COR-L47 (cell line): ENCODE measurements around the gene TSHR.
"Not testable (repeated sequence)": the region's sequence is repeated elsewhere in the genome, so short reads cannot be mapped to it uniquely, and the experiment has no call there.

Experiments used
- DNase-seq: peaks from one replicate; lab custom pipeline; 2025; lab: John Stamatoyannopoulos, UW

Gene TSHR

GRCh38 chr14:81068176-81068782 lies 112.9 kb downstream of the TSHR start:
- DNase-seq = no peak

- no peak for DNase-seq
Observed at GRCh38 chr14:81070511-81070910, 115.1 kb downstream of the TSHR start.

GRCh38 chr14:81085596-81085995 lies 130.2 kb downstream of the TSHR start:
- DNase-seq = no peak

- DNase-seq = no peak
Observed at GRCh38 chr14:81087230-81087629, 131.8 kb downstream of the TSHR start.

DNA sequence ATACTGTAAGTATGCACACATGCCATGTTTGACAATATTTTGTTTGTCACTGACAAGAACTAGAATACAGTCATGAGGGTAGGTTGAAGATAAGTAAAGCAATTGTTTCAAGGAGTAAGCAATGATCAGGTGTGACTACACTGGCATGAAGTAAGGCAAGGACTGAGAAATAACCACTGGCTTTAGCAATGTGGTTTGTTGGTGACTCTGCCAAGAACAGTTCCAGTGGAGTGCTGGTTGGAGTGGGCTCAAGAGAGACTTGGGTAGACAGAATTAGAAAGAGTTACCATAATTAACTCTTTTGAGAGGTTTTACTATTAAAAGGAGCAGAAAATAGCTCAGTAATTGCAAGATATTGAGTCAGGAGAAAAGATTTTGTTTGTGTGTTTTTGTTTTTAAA lies 135.7 kb downstream of the TSHR start:
- no peak for DNase-seq

- DNase-seq = no peak
Observed at GRCh38 chr14:81091660-81092059, 136.2 kb downstream of the TSHR start.

DNA sequence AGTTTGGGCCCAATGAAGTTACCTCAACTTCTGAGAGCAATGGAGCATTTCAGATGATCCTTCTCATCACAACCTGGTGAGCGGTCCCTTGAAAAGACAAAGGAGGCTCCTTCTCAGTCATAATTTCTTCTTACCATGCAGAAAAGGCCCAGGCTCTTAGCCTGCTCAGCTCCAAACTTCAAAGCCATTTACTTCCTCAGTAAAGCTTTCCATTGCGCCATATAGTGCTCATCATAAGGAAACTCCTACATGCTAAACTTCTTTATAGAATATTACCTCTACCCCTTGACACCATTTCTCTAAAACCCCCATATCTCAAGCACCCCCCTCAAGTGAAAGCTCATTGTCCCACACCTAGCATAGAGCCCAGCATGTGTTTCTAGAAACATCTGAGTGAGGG lies 138.2 kb downstream of the TSHR start:
- DNase-seq = no peak

GRCh38 chr14:81095539-81095938 lies 140.1 kb downstream of the TSHR start:
- DNase-seq = no peak

GRCh38 chr14:81096656-81097055 lies 141.2 kb downstream of the TSHR start:
- DNase-seq = no peak

- no peak for DNase-seq
Observed at GRCh38 chr14:81102217-81102616, 146.8 kb downstream of the TSHR start.

- DNase-seq = no peak
Observed at GRCh38 chr14:81103443-81103842, 148.0 kb downstream of the TSHR start.

- no peak for DNase-seq
Observed at GRCh38 chr14:81105378-81105777, 150.0 kb downstream of the TSHR start.

DNA sequence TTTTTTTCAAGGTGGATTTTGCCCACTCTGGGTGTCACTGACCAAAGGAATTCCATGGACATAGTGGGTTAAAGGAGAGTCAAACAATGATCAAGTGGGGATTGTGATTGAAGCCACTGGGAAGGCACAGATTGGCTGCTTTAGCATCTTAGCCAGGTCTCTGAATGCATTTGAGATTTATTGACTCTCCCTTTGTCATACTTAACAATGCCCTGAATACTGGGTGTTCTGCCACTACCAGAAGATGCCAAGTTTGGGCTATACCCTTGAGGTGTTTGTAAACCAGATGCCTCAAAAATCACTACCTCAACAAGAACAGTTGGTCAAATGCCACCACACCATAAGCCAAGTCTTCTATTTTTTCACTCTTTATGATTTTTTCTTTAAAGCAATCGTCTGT lies 150.5 kb downstream of the TSHR start:
- DNase-seq = no peak

- DNase-seq = no peak
Observed at GRCh38 chr14:81110186-81110585, 154.8 kb downstream of the TSHR start.

DNA sequence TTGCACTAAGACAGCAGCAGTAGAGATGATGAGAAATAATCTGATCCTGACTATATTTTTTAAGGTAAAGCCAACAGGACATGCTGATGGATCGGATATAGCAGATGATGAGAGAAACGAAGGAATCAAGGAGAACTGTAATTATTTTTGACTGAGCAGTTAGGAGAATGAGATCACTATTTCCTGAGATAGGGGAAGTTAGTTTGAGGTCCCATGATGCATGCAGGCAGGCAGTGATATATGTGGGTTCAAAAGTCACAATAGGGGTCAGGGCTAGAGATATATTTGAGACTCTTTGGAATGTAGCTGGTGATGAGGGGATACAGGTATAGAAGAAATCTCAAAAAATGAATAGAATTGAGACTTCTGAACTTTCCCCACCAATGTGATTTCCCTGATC lies 157.8 kb downstream of the TSHR start:
- no peak for DNase-seq

DNA sequence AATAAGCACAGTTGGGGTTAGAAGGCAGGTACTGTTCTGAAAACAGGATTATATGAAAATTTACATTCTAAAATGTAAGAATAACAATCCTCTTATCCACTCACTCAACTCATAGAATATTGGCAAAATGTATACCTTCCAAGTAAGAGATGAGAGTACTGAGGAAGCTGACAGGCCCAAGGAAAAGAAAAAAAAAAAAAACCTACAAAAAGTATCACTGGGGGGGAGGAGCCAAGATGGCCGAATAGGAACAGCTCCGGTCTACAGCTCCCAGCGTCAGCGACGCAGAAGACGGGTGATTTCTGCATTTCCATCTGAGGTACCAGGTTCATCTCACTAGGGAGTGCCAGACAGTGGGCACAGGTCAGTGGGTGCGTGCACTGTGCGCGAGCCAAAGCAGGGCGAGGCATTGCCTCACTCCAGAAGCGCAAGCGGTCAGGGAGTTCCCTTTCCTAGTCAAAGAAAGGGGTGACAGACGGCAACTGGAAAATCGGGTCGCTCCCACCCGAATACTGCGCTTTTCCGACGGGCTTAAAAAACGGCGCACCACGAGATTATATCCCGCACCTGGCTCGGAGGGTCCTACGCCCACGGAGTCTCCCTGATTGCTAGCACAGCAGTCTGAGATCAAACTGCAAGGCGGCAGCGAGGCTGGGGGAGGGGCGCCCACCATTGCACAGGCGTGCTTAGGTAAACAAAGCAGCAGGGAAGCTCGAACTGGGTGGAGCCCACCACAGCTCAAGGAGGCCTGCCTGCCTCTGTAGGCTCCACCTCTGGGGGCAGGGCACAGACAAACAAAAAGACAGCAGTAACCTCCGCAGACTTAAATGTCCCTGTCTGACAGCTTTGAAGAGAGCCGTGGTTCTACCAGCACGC lies 158.8 kb downstream of the TSHR start:
- DNase-seq = not testable (repeated sequence)

- no peak for DNase-seq
Observed at GRCh38 chr14:81120501-81120900, 165.1 kb downstream of the TSHR start.

- no peak for DNase-seq
Observed at GRCh38 chr14:81122326-81122725, 166.9 kb downstream of the TSHR start.

DNA sequence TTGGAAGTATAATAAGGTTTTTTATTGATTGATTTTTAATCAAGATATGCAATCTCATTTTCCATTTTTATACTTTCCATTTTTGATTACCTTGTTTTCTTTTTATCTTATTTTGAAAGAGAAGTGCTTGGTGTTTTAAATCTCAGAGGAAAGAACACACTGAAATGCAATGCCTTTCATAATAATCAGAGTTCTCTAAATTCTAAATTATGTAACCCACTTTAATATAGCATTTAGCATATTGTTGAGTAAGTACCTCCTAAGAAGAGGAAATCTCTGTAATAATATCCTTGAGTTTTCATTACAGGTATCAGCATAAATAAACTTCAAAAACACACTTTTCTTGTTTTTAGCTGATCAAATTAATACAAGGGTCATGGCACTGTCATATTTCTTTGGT lies 168.4 kb downstream of the TSHR start:
- no peak for DNase-seq

GRCh38 chr14:81125536-81125935 lies 170.1 kb downstream of the TSHR start:
- no peak for DNase-seq

- no peak for DNase-seq
Observed at GRCh38 chr14:81127785-81128184, 172.4 kb downstream of the TSHR start.

GRCh38 chr14:81129242-81129641 lies 173.8 kb downstream of the TSHR start:
- DNase-seq = no peak

DNA sequence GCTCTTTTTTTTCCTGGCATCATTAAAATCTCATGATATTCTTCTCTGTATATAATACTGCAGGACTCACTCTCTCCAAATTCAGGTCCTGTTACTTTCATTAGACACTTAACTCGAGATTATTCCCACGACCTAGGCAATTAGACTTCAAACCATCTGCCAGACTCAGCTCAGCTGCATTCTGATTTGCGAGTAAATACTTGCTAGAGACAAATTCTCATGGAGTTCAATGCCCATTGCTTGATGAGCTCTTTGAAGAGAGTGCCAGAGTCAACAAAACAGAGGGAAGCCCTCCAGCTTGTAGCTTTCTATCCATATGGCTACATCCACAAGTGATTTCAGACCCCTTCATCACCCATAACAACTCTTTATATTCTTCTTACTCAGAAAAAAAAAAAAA lies 177.0 kb downstream of the TSHR start:
- DNase-seq = peak; percentile 34

- no peak for DNase-seq
Observed at GRCh38 chr14:81133400-81133799, 178.0 kb downstream of the TSHR start.
